Amniotic epithelial cell (primary cell): ENCODE measurements around the gene GADD45G.
A peak's percentile ranks its signal among the peaks of the same experiment; 100 is the strongest.

Experiments used
- DNase-seq: peaks from one replicate; pipeline ENCODE4 v3.0.0-alpha.2; 2010; ENCODE audit warnings: low read depth

GADD45G gene

DNA sequence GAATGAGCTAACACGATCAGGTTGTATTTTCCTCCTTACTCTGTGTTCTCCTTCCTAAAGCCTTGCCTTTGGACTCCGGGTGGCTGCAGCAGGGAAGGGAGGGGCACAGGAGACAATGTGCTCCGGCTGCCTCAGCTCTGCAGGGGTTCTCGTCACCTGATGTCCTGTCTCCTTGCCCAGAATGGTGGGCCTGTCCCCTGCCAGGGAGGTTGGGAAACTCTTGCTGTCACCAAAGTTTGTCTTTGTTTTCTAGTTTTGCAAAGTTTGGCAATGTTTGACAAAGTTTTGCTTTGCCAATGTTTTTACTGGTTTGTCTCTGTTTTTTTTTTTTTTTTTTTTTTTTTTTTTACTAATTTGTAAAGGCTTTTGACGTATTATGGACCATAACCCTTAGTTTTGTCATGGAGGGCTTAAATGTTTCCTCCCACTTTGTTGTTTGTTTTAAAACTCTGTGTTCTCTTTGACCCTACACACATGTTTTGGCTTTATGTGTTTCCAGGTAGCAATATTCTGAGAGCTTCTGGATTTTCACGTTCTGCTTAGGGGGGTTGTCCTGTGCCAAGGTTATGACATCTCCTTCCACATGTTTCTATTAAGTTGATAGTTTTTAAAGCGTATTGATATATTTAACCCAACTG lies 49.3 kb downstream of the GADD45G start:
- DNase-seq, result no peak

DNA sequence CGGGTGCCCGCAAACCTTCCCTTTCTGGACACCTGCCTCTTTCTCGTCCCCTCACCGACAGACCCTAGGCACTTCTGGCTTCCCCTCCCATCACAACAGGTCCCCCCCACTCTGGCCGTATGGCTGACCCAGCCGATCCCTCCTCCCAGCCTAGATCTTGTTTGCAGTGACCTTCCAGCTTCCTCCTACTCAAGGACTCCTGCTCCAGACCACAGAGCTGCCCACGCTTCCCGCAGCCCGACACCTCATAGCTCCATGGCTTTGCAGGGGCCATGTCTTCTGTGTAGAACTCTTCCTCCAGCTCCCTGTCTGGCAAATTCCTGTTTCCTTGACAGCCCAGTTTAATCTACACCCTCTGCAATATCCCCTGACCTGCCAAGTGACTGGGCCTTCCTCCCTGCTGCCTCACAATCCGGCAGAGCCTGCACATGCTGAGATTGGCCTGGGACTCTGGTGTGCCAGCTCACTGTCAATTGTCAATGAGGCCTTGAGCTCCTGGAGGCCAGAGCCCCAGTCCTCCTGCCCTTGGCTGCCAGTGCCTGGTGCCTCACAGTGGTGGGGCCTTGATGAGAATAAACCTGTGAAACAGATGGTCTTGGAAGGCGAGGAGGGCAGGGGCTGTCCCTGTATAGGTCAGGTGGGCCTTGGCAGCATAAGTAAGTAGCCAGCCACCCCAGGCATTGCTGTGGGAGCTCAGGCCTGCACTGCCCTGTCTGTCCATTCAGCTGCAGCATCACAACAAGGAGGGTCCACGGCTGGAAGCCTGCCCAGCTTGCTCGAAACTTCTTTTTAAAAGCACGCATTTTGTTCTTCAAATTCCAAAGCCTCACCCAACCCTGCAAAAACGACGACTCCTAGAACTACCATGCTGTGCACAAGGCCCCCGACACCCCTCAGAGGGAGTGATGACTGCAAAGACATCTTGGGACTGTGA lies 50.5 kb downstream of the GADD45G start:
- peak; percentile 33 for DNase-seq
